Inflammatory macrophage treated with lipopolysaccharide for 1 hour (primary cell): Measurements from ENCODE around the gene KPNA3.

Source experiments
- DNase-seq, 2 donors: peaks; one replicate each; pipeline ENCODE4 v3.0.0-alpha.2; 2020 to 2022

KPNA3 gene

DNA sequence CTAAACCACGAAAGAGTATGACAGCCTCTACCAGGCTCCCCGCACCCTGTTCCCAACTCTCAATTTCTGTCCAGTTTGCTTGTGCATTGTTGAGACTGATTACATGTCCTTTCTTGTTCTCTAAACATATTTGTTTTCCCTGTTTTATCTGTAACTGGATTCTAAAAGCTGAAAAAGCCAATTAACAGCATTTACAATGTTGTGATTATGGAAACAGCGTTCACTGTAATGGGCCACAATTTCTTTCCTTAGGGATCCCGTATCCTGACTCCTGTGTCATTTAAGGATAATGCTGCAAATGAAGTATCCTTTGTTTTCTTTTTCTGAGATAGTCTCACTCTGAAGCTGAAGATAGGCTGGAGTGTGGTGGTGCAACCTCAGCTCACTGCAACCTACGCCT lies 121.7 kb downstream of the KPNA3 start:
- DNase-seq, result no peak

DNA sequence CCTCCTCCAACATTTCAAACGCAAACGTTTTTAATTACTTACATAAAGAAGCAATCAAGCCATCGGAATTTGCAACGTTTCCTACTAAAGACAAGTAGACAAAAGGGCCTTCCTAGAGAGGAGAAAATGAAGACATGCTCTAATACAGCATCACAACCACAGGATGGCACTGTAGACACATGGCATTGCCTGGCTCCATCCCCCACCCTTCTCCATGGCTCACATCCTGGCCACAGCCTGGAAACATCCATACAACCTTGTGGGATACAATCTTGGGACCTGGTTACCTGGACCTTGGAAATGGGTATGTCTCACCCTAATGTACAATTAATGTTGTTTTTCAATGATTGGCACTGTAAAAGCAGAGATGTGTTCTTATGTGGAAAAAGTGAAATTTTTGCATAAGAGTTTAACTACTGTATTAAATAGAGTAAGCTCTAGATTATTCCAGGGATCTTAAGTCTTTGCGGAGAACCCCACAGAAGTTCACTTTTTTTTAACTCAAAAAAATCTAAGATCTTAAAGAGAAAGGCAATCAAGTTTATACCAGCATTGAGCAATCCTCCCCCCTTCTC lies 122.7 kb downstream of the KPNA3 start:
- peak; percentile 46 to 49 for DNase-seq

DNA sequence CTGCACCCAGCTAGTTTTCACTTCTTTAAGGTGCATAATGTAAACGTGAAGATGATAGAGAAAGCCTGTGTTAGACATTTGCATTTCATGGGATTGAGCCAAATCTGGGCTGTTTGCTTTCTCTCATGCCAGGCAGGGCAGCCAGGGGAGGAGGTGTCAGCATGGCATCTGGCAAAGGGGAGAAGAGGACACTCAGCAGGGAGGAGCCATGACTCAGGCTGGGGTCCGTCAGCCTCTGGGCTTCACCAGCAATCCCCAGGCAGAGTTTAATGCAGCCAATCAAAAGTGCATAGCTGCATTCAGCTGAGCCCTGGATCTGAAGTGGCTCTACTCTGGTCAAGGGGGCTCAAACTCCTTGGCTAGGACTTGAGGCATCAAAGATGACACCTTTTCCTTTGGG lies 124.7 kb downstream of the KPNA3 start:
- no peak for DNase-seq

DNA sequence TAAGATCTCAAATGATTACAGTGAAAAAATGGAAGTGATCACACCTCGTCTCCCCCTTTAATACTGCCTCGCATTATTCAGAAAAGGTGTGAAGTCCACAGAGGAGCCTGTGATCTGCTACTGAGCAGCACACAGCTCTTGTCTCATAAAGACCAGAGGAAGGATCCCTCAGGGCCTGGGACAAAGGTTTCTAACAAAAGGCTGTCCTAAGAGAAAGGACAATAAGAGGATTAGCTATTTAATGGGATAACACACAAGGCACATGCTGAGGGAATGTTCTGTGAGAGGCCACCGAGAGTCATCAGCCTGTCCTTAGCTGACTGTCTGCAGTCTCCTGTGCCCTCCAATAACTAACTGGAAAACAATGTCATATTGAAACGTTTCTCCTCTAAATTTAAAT lies 127.9 kb downstream of the KPNA3 start:
- DNase-seq, result no peak

DNA sequence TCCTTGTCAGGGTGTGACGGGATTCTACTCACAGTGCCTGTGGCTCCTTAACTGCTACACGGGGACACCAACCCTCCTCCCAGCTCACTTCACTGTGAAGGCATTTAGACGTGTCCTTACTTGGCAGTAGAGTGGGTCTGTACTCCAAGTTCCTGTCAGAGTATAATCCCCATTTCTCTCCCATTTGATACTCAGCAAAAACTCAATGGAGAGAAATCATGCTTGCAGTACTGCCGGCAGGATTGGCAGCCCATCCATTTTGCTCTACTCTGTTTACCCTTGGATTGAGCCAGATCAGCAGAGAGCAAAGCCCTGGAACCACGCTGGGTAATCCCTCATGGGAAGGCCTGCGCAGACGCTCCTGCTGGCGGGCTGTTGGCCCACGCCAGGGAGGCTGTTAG lies 135.2 kb downstream of the KPNA3 start:
- no peak for DNase-seq

DNA sequence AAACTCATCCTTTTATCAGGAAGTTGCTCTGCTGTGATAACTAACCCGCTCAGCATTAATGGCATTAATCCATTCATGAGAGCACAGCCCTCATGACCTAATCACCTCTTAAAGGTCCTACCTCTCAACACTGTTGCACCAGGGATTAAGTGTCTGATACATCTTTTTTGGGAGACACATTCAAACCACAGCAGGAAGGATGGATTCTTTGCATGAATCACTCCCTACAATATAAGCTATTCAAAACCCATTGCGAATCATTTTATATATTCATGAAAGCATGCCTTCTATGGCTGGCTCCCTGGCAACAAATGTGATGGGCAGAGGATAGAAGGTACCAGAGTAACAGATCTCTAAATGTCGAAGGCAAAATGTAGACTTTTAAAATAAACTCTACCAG lies 136.6 kb downstream of the KPNA3 start:
- no peak for DNase-seq

DNA sequence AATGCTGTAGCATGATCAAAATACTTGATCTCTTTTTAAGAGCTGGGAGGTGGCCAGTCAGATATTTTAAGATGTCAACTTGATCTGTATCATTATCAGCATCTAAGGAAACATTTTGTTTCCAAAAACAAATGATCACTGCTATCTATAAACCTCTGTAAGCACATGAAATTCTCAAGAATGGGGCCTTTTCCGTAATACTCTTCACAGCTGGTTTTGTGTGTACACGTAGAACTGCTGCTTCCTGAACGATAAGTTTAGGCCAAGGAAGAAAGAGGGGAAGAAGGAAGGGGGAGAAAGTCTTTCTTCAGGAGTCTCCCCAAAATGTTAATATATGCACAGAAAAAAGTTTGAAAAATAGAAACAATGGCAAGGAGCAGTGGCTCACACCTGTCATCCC lies 138.5 kb downstream of the KPNA3 start:
- no peak for DNase-seq

DNA sequence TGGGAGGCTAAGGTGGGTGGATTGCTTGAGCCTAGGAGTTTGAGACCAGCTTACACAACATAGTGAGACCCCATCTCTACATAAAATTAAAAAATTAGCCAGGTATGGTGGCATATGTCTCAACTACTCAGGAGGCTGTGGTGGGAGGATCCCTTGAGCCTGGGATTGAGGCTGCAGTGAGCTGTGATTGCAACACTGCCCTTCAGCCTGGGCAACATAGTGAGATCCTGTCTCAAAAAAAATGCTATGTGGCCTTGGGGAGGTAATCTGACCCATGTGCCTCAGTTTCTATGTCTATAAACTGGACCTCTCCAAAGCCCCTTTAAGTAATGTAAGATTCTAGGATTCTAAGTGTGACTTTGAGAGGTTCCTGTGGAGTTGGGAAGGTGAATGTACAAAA lies 139.0 kb downstream of the KPNA3 start:
- no peak for DNase-seq

DNA sequence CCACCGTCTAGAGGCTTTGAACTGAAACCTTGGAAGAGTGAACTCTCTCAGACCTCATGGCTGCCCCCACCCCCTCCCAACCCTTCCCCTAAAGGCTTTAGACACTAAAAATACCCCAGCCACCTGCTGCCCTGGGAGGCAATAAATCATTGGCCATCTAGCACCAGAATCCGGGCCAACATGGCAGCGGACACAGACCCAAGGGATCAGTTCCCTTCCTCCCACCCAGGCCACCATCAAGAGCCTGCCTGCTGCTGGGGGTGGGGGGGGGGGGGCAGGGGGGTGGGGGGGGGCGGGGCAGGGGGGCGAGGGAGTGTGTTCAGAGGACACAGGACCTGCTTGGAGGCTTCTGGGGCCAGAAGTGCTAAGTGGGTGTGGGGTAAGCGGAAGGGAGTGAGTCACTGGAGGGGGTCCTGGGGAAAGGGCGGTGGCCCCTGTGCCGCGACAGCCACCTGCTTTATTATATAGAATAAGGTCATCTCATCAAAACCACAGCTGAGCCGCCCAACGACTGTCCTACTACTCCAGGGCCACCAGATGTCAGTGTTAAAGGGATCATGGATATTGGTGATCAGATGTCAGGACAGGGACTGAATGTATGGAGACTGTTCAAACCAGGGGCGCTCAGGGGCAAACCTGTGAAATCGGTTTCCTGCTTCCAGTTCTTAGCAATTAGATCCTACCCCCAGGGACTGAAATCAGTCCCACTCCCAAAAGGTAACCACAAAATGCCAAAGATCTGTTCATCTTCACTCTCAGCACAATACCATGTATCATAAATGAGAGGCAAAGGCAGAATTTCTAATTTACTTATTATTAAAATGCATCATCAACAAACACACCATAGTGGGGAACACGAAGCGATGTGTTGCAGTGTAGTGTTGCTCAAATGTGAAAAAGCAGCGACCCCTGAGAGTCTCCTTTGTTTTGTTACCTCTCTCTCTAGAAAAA lies 139.9 kb downstream of the KPNA3 start:
- peak; percentile 35 to 62 for DNase-seq

DNA sequence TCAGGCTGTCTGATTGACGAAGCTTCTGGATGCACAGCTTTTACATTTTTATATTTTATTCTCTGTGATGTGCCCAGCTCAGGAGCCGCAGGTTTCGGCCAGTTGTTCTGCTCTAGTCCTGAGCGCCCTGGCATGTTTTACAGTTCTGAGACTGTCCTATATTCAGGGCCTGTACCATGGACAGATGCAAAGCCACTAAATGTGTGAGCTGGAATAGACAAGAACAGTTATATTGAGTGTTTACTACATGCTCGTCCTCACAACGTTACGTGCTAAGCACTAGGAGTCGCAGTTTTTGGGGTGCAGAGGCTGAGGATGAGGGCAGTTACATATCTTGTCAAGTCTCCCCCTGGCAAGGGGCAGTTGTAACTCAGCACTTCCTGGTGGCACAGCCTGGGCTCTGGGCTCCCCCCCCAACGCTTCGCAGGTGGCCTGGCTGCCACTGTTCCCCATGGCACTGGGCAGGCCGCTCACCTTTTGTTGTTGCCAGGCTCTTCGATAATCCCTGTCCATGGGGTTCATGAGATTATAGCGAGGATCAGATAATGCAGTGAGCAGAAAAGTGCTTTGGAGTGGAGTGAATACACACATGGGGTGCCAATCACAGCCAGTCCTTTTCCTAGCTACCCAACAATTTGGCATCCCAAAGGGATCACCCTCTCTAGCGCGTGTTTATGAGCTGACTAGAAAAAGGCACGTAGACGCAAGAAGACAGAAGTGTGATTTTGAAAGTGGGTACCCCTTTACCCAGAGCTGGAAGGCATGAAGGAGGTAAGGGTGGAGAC lies 140.7 kb downstream of the KPNA3 start:
- no peak for DNase-seq

DNA sequence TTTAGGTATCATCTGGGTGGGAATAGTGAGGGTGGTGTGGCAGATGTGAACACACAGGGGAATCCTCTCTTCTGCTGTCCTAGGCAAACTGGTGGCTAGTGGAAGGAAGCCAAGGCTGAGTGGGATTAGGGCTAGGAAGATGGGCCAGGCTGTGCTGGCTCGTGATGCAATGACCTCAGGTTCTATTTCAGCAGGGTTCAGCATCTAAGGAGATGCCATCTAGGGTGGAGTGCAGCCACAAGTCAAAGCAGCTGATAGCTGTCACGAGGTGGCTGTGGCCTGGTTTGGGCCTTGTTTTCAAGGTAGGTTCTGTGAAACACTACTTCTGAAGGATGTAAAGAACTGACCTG lies 142.5 kb downstream of the KPNA3 start:
- no peak for DNase-seq
